K562 (cell line): ENCODE data around the gene CEACAM18. TPM values are rescaled to one million over a fixed set of nuclear protein-coding genes. Genes with fewer than 3 reads are reported as not detected.
"Not testable (repeated sequence)": the region's sequence is repeated elsewhere in the genome, so short reads cannot be mapped to it uniquely, and the experiment has no call there.

Experiments
- ATAC-seq: fragments of 200-7000 bp; cut with Tn5 transposase; 3 replicates; pipeline ENCODE4 v1.9.1; 2020; ENCODE audit warnings: moderate library complexity
- BruUV-seq: library from RNA; stranded (reverse); fragments of 400-500 nt; replicated peaks from 2 replicates; lab custom pipeline; 2021; lab: Mats Ljungman, UMichigan
- CTCF ChIA-PET: fragments of 300-600 bp; formaldehyde crosslinking; extraction: SDS; loops from one replicate; lab custom pipeline; 2021; ENCODE audit warnings: low intra/inter-chr PET ratio; lab: Yijun Ruan, JAX
- POLR2A ChIA-PET: fragments of 300-600, 350-650 bp; sonication (Branson Sonifier 250); formaldehyde crosslinking; extraction: SDS; loops from one replicate; lab custom pipeline; 2021; ENCODE audit warnings: antibody characterized with exemption, inconsistent platforms; lab: Yijun Ruan, JAX
- DNase-seq, 4 experiments: peaks; one replicate each; pipeline versions ENCODE4 v3.0.0 to v3.0.0-alpha.2; 2011 to 2018; ENCODE audit warnings: low spot score in 3 of 4, mixed read lengths in 3 of 4; ENCODE audit errors: extremely low read depth in 1 of 4
- FAIRE-seq: peaks from 2 replicates; lab custom pipeline; 2011; peaks lifted over from hg19 to GRCh38; lab: Jason Lieb, UNC
- H2AFZ ChIP-seq: 2 replicates; pipeline ENCODE4 v1.6.0; 2011; ENCODE audit warnings: low read depth, low read length, control low read depth, inconsistent platforms
- H3K27ac ChIP-seq: fragments of 200-600 bp; 3 replicates; pipeline ENCODE4 v1.8.0; 2011; ENCODE audit warnings: low read depth, mild to moderate bottlenecking, control low read depth, inconsistent platforms, low read length, moderate library complexity, mixed read lengths; ENCODE audit errors: extremely low read depth
- H3K27me3 ChIP-seq, 2 experiments: fragments of 300-600 bp in 1 of 2; 2 replicates in 1 of 2; 3 replicates in 1 of 2; pipeline versions ENCODE4 v1.6.0 to v1.8.0; 2011; ENCODE audit warnings: inconsistent platforms in 2 of 2, low read length in 2 of 2, mild to moderate bottlenecking in 1 of 2, mixed read lengths in 1 of 2, moderate library complexity in 1 of 2; ENCODE audit not compliant: control insufficient read depth in 2 of 2, insufficient read depth in 2 of 2
- H3K36me3 ChIP-seq: fragments of 300-600 bp; 3 replicates; pipeline ENCODE4 v1.8.0; 2011; ENCODE audit warnings: mild to moderate bottlenecking, low read length, inconsistent platforms; ENCODE audit not compliant: control insufficient read depth, insufficient read depth
- H3K4me1 ChIP-seq, 2 experiments: fragments of 200-600 bp in 1 of 2; replicated peaks in 1 of 2; 2 replicates in 1 of 2; 3 replicates in 1 of 2; pipeline versions ENCODE4 v1.5.1 to v1.8.0; 2011; ENCODE audit warnings: inconsistent platforms in 2 of 2, low read length in 2 of 2, mild to moderate bottlenecking in 1 of 2, mixed read lengths in 1 of 2, moderate library complexity in 1 of 2; ENCODE audit not compliant: control insufficient read depth in 2 of 2, insufficient read depth in 2 of 2
- H3K4me2 ChIP-seq: 2 replicates; pipeline ENCODE4 v1.6.1; 2011; ENCODE audit warnings: low read length, control low read depth, inconsistent platforms, mixed read lengths; ENCODE audit not compliant: insufficient read depth
- H3K4me3 ChIP-seq: fragments of 200-600 bp; sonication (generic), shearing (Covaris generic); 2 replicates; pipeline ENCODE4 v1.5.1; 2016; ENCODE audit warnings: control low read depth, inconsistent platforms
- H3K79me2 ChIP-seq: fragments of 200-600 bp; 3 replicates; pipeline ENCODE4 v1.8.0; 2011; ENCODE audit warnings: low read length, inconsistent platforms; ENCODE audit not compliant: control insufficient read depth, insufficient read depth
- H3K9ac ChIP-seq, 2 experiments: 2 replicates each; pipeline versions ENCODE4 v1.6.0 to v1.6.1; 2011; ENCODE audit warnings: low read depth in 2 of 2, low read length in 2 of 2, control low read depth in 1 of 2, inconsistent platforms in 1 of 2, mild to moderate bottlenecking in 1 of 2, mixed read lengths in 1 of 2; ENCODE audit not compliant: insufficient read depth in 1 of 2
- H3K9me1 ChIP-seq: one replicate; pipeline ENCODE4 v1.6.0; 2011; ENCODE audit warnings: inconsistent platforms, mild to moderate bottlenecking, low read length, moderate library complexity; ENCODE audit not compliant: control insufficient read depth, insufficient read depth
- H3K9me3 ChIP-seq: replicated peaks from 2 replicates; pipeline ENCODE4 v1.5.1; 2011; ENCODE audit warnings: low read depth, low read length, inconsistent platforms; ENCODE audit not compliant: control insufficient read depth, insufficient read depth
- H4K20me1 ChIP-seq: replicated peaks from 2 replicates; pipeline ENCODE4 v1.6.1; 2011; ENCODE audit warnings: low read length, inconsistent platforms, mixed read lengths; ENCODE audit not compliant: control insufficient read depth, insufficient read depth
- CREB1 ChIP-seq, 2 experiments: sonication (generic) in 1 of 2; formaldehyde crosslinking in 1 of 2; IDR thresholded peaks; 2 replicates each; pipeline versions ENCODE4 v1.6.1 to v1.8.0; 2012 to 2022; ENCODE audit warnings: inconsistent platforms in 1 of 2, mild to moderate bottlenecking in 1 of 2, missing genetic modification reagents in 1 of 2, moderate library complexity in 1 of 2
- FOS ChIP-seq: IDR thresholded peaks from 3 replicates; pipeline ENCODE4 v1.6.1; 2011; ENCODE audit not compliant: insufficient read length; ENCODE audit errors: extremely low read depth
- GATAD2A ChIP-seq: fragments of 450-650 bp; IDR thresholded peaks from 2 replicates; pipeline ENCODE4 v1.6.1; 2017
- HCFC1 ChIP-seq: IDR thresholded peaks from 2 replicates; pipeline ENCODE4 v1.6.1; 2012; ENCODE audit warnings: low read depth, low read length, improper control_type of control experiment
- NFE2L1 ChIP-seq: fragments of 450-650 bp; IDR thresholded peaks from 2 replicates; pipeline ENCODE4 v1.6.1; 2016; ENCODE audit warnings: missing genetic modification characterization, low read depth, mild to moderate bottlenecking, missing compliant biosample characterization, moderate library complexity, borderline replicate concordance
- NFIX ChIP-seq: fragments of 250-450 bp; sonication (Bioruptor Pico); IDR thresholded peaks from 2 replicates; pipeline ENCODE4 v1.4.0; 2020; ENCODE audit warnings: low read depth, mild to moderate bottlenecking, moderate library complexity
- PURB ChIP-seq: sonication (generic); formaldehyde crosslinking; IDR thresholded peaks from 2 replicates; pipeline ENCODE4 v1.9.0; 2021; ENCODE audit warnings: low read depth, mild to moderate bottlenecking, missing genetic modification reagents
- ZKSCAN1 ChIP-seq: fragments of 150-350 bp; IDR thresholded peaks from 2 replicates; pipeline ENCODE4 v1.6.1; 2016; ENCODE audit warnings: low read depth, low read length
- ZNF76 ChIP-seq: fragments of 250-450 bp; sonication (Bioruptor Pico); IDR thresholded peaks from 2 replicates; pipeline ENCODE4 v1.4.0; 2020; ENCODE audit warnings: mild to moderate bottlenecking, moderate library complexity, borderline replicate concordance
- WGBS: fragments of 100-300 bp; shearing (Covaris generic); methylation state at CpG from one replicate; pipeline ENCODE4 v1.1.6; 2016; ENCODE audit warnings: low coverage, mixed read lengths; ENCODE audit not compliant: insufficient coverage; ENCODE audit errors: missing lambda C conversion rate; 5-methylcytosine and 5-hydroxymethylcytosine counted together
- in situ Hi-C: fragments of 300-500 bp; cut with MboI; formaldehyde crosslinking; loops from 4 replicates; pipeline ENCODE4 v1.15.0; 2018; ENCODE audit warnings: inconsistent platforms, mixed read lengths
- intact Hi-C: fragments of 100-400 bp; cut with micrococcal nuclease; formaldehyde crosslinking; loops from 2 replicates; pipeline ENCODE4 v1.14.2; 2022
- polyA plus RNA-seq, 8 experiments: library from polyadenylated mRNA; depleted of rRNA in 4 of 8; stranded (reverse) in 5 of 8; unstranded in 3 of 8; fragments of >200 nt; fragmentation: Nextera tagmentation in 2 of 8; fragmentation: Illumina TruSeq in 1 of 8; extraction: Ambion mirVana in 2 of 8; extraction: Trizol in 1 of 8; gene quantifications; 2 replicates each; pipeline versions ENCODE4 v1.2.1 to v1.2.3, GENCODE V29; 2011 to 2014; ENCODE audit warnings: inconsistent platforms in 1 of 8, missing spikeins in 1 of 8
- total RNA-seq, 7 experiments: library from RNA; depleted of rRNA in 6 of 7; stranded (reverse); fragments of >200 nt in 6 of 7; fragmentation: Illumina TruSeq in 2 of 7; extraction: Trizol in 2 of 7; gene quantifications; 2 replicates each; pipeline versions ENCODE4 v1.2.1 to v1.2.3, GENCODE V29; 2011 to 2021; ENCODE audit warnings: low replicate concordance in 1 of 7
- TF ChIP-seq, protein P1 (sequence below): fragments of 450-650 bp; conservative IDR thresholded peaks from 2 replicates; pipeline ENCODE4 v1.6.1; 2016; ENCODE audit warnings: missing genetic modification characterization, low read depth, mild to moderate bottlenecking, control low read depth, missing compliant biosample characterization

Gene CEACAM18
- total and polyA plus RNA-seq, 9 of the 15 experiments (the other 6 are each of a cell fraction or from before 2014, with no cell fraction given) = 0.08 to 0.24 (median 0.15) TPM; not detected in 3

DNA sequence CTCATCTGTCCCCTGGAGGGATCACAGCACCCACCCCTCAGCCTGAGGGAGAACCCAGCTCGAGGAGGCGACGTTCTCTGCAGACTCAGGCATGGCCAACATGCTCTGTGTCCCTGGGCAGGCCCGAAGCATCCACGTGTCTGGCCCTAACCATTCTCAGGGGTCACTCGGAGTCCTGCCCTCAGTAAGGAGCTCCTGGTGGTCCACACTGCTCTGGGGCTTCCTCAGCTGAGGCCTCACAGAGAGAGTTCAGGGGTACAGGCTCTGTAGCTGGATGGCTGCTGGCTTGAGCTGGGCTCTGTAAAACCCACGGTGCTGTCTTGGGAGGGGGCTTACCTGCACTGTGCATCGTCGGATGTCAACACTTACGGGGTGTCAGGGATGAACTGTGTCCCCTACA, 15.7 kb upstream of the CEACAM18 start:
- ATAC-seq (no peak), FAIRE-seq (no peak), DNase-seq (no peak)
- WGBS = 79% methylated on average over 10 of the region's 10 CpGs
- H3K4me3 ChIP-seq = no peak overlapping the region
- no peak overlapping the region for H2AFZ ChIP-seq
- no peaks in the 10 kb centered on the region for H4K20me1 ChIP-seq
- no peak overlapping the region; a peak in 1 of 4 replicates for H3K9ac ChIP-seq
- ChIA-PET POLR2A (interaction anchor here (2.2 kb wide), 1 partner anchor 11 kb away, joined by 5 read pairs; no protein-coding TSS in a partner anchor), CTCF (no interaction called here)
- BruUV-seq = no TSS peak
- no peak overlapping the region for H3K4me2 ChIP-seq
- no peaks in the 10 kb centered on the region for H3K36me3 ChIP-seq
- H3K27ac ChIP-seq = no peak overlapping the region
- no peaks in the 10 kb centered on the region for H3K9me1 ChIP-seq
- H3K9me3 ChIP-seq = no peaks in the 10 kb centered on the region
- in situ Hi-C loops = no loop called here
- H3K27me3 ChIP-seq = no peaks in the 10 kb centered on the region
- TF ChIP-seq PURB (CRISPR knock-in tag) (no peak), HCFC1 (no peak), ZKSCAN1 (no peak), NFIX (CRISPR knock-in tag) (no peak), ZNF76 (no peak), NFE2L1 (tag) (no peak), CREB1 (IDR thresholded peaks at IDR 0.05) (no peak), CREB1 (CRISPR knock-in tag; IDR thresholded peaks at IDR 0.05) (no peak), GATAD2A (no peak), FOS (no peak)
- TF ChIP-seq, protein P1, sequence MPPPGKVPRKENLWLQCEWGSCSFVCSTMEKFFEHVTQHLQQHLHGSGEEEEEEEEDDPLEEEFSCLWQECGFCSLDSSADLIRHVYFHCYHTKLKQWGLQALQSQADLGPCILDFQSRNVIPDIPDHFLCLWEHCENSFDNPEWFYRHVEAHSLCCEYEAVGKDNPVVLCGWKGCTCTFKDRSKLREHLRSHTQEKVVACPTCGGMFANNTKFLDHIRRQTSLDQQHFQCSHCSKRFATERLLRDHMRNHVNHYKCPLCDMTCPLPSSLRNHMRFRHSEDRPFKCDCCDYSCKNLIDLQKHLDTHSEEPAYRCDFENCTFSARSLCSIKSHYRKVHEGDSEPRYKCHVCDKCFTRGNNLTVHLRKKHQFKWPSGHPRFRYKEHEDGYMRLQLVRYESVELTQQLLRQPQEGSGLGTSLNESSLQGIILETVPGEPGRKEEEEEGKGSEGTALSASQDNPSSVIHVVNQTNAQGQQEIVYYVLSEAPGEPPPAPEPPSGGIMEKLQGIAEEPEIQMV (tag) = no peak
- H3K4me1 ChIP-seq = peaks cover 13 to 32% of the 10 kb centered on the region in 2 experiments
- H3K79me2 ChIP-seq = peaks cover 26% of the 10 kb centered on the region
- intact Hi-C loops = no loop called here

DNA sequence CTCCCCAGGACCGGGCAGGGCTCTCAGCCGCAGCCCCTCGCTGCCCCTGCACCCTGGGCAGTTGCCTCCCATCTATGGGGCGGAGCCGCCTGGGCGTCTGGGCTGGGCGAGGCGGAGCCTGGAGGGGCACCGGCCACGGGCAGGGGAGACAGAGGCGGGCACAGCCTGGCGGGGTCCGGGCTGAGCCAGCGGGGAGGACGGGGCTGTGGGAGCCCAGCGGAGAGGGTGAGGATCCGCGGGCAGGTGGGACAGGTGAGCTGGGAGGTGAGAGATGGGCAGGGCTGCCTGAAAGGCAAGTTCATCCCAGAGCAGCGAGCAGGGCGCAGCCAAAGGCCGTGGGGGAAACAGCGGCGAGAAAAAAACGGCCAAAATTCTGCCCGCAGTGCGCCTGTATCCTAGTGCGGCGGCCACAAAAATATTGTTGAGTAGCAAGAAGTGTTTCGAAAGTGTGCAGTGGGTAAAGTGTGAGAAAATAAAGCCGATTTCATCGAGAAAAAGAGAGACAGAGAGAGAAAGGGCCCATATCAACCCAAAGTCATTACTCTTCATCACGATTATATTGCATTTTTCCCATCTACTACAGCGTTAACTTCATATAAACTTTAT, 14.3 kb upstream of the CEACAM18 start:
- H3K9ac ChIP-seq, H2AFZ ChIP-seq, BruUV-seq, DNase-seq, H3K36me3 ChIP-seq, in situ Hi-C loops, CTCF ChIA-PET, H3K4me2 ChIP-seq, FAIRE-seq, H3K27me3 ChIP-seq, H3K27ac ChIP-seq, H3K9me1 ChIP-seq, ATAC-seq, POLR2A ChIA-PET, H4K20me1 ChIP-seq, H3K4me3 ChIP-seq, intact Hi-C loops, H3K9me3 ChIP-seq: not testable (repeated sequence)
- Histone ChIP-seq H3K79me2 (peaks cover 39% of the 10 kb centered on the region), H3K4me1 (peaks cover 16 to 33% of the 10 kb centered on the region in 2 experiments)
- WGBS = 96% methylated on average over 12 of the region's 33 CpGs
